Gastrocnemius medialis (tissue), 4 donors: Measurements from ENCODE around the gene MAPK14. TPM values are rescaled to one million over a fixed set of nuclear protein-coding genes. Genes with fewer than 3 reads are reported as not detected.

ENCODE experiments used
- ATAC-seq, 2 donors: fragments of 150-250 bp; one replicate each; pipeline ENCODE4 v1.9.1; 2016
- DNase-seq, 2 donors: peaks; one replicate each; pipeline ENCODE4 v3.0.0-alpha.2; 2019
- H3K27ac ChIP-seq, 4 donors: fragments of 200-600 bp; sonication (generic); 1 replicate in 1 of 4; 2 replicates in 3 of 4; pipeline ENCODE4 v1.5.1; 2016 to 2018; ENCODE audit warnings: mild to moderate bottlenecking in 2 of 4, moderate library complexity in 1 of 4
- H3K27me3 ChIP-seq, 3 donors: fragments of 200-600 bp; sonication (generic) in 2 of 3; 1 replicate in 1 of 3; 2 replicates in 2 of 3; pipeline versions ENCODE4 v1.5.1 to v1.6.0; 2016 to 2019; ENCODE audit warnings: mild to moderate bottlenecking in 1 of 3, moderate library complexity in 1 of 3
- H3K36me3 ChIP-seq, 2 donors: fragments of 200-600 bp; sonication (generic) in 1 of 2; one replicate each; pipeline ENCODE4 v1.5.1; 2017 to 2018
- H3K4me1 ChIP-seq, 2 donors: fragments of 200-600 bp; sonication (generic) in 1 of 2; one replicate each; pipeline ENCODE4 v1.5.1; 2016 to 2017; ENCODE audit warnings: mild to moderate bottlenecking in 2 of 2
- H3K4me3 ChIP-seq, 4 donors: fragments of 200-600 bp; sonication (generic) in 3 of 4; 1 replicate in 1 of 4; 2 replicates in 3 of 4; pipeline ENCODE4 v1.5.1; 2016 to 2019; ENCODE audit warnings: mild to moderate bottlenecking in 2 of 4
- H3K9me3 ChIP-seq, 3 donors: fragments of 200-600 bp; sonication (generic) in 2 of 3; 1 replicate in 1 of 3; 2 replicates in 2 of 3; pipeline ENCODE4 v1.5.1; 2016 to 2019
- CTCF ChIP-seq, 5 experiments: fragments of 450-650 bp in 3 of 5; fragments of 200-600 bp in 2 of 5; sonication (generic) in 2 of 5; IDR thresholded peaks in 4 of 5; conservative IDR thresholded peaks in 1 of 5; 1 replicate in 4 of 5; 2 replicates in 1 of 5; pipeline ENCODE4 v1.5.1; 2016 to 2019; ENCODE audit warnings: antibody characterized with exemption in 5 of 5, mild to moderate bottlenecking in 3 of 5, moderate library complexity in 3 of 5
- POLR2A ChIP-seq, 2 donors: fragments of 450-650 bp; IDR thresholded peaks; one replicate each; pipeline ENCODE4 v1.6.1; 2017; ENCODE audit warnings: antibody characterized with exemption in 2 of 2, mild to moderate bottlenecking in 2 of 2, moderate library complexity in 2 of 2
- in situ Hi-C, 4 donors: fragments of 200-750 bp; cut with MboI; loops; one replicate each; pipeline versions ENCODE4 v1.15.0 to v1.8.0; 2017; ENCODE audit warnings: low sequenced_read_pairs in 4 of 4
- intact Hi-C: fragments of 100-400 bp; cut with DNase I; formaldehyde crosslinking; loops from one replicate; pipeline ENCODE4 v1.15.1; 2023; ENCODE audit warnings: low total_unique reads
- total RNA-seq, 4 donors: library from RNA; depleted of rRNA; stranded (reverse); fragments of >200 nt; gene quantifications; one replicate each; pipeline versions ENCODE4 v1.1.0 to v1.2.3, GENCODE V29; 2016

Gene MAPK14
- total RNA-seq, 4 donors from 2014 or later, result 37.6 to 42.4 (median 40.2) TPM

DNA sequence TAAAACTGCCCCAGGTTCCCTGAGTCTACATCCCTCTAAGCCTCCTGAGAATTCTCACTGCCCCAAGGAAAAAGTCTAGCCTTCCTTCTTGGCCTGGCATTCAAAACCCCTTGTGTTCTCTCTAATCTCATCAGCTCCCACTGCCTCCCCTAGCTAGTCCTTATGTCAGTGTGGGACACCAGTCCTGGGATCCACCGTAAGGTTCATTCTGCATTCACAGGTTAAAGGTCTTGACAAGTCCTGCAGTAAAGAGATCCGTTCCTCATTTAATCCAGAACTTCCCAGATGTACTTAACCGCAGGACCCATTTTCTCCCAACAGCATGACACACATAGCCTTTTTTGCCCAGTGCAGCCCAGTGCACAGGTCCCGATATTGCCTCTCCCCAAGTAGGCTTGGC lies 114.4 kb downstream of the MAPK14 start:
- Histone ChIP-seq H3K27ac (no peak overlapping the region), H3K27me3 (no peaks in the 10 kb centered on the region), H3K4me3 (no peak overlapping the region), H3K9me3 (no peaks in the 10 kb centered on the region), H3K4me1 (peaks cover 10 to 11% of the 10 kb centered on the region in 2 donors), H3K36me3 (no peaks in the 10 kb centered on the region)
- in situ Hi-C loops (no loop called here), intact Hi-C loops (no loop called here)
- TF ChIP-seq CTCF (IDR thresholded peaks at IDR 0.05 in 4 of 5, conservative IDR thresholded peaks at IDR 0.05 in 1 of 5), result no peak
- no peak for TF ChIP-seq POLR2A (IDR thresholded peaks at IDR 0.05)
- DNase-seq (no peak), ATAC-seq (no peak)

DNA sequence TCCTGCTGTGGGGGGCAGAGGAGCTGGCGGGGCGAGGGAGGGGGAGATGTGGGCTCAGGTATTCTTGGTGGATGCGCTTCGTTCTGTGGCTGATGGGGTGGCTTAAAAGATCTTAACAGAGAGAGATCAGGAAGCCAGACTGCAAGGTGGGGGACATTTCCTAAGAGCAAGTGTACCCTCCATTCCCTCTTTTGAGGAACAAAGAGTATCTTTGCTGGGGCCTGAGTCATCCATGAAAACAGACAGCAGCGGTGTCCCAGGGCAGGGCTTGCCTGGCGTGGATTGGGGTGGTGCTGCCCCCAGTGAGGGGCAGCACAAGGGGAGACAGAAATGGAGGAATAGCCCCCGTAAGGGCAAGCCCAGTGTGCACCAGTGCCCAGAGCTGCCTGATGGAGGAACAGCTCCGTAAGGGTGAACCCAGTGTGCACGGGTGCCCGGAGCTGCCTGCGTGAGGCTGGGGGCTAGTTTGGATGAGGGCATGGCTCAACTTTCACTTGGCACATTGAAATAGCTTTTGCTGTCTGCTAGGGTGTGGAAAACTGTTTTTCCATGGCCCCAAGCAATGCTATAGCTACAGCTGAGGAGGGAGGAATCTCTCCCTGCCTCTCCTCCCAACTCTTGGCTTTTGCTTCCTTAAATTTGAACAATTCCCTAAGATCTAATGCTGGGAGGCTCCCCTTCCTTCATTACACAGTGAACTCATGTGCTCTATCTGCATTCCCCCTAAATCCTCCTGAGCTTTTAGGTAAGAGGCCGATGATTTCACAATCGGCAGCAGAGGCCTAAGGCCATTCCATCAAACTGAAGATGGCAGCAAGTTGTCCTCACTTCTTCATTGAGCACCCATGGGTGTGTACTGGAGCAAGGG lies 115.6 kb downstream of the MAPK14 start:
- Histone ChIP-seq H3K27me3 (no peaks in the 10 kb centered on the region), H3K4me3 (no peak overlapping the region), H3K36me3 (no peaks in the 10 kb centered on the region), H3K9me3 (no peaks in the 10 kb centered on the region), H3K27ac (no peak overlapping the region), H3K4me1 (peaks cover 10 to 11% of the 10 kb centered on the region in 2 donors)
- ATAC-seq (no peak), DNase-seq (no peak)
- in situ Hi-C loops, result no loop called here
- TF ChIP-seq CTCF (IDR thresholded peaks at IDR 0.05 in 4 of 5, conservative IDR thresholded peaks at IDR 0.05 in 1 of 5) (no peak), POLR2A (IDR thresholded peaks at IDR 0.05) (no peak)
- intact Hi-C loops, result no loop called here

DNA sequence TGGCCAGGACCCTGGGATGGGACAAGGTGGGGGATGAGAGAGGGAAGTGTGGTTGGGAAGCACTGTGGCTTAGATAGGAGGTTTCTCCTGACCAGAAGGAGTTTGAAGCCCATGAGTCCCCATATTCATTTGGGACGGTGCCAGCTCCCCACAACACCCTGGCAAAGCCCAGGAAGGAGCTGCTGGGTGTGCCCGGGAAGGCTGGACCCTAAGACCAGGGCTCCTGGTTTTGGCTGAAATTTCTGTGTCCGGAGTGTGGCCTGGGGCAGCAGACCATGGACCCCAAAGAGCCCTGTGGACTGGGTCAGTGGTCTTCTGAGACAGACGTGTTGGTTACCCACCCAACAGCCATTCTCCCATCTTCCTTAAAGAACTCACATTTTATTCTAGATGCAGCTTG lies 117.9 kb downstream of the MAPK14 start:
- no peak overlapping the region for H3K4me3 ChIP-seq
- in situ Hi-C loops (no loop called here), intact Hi-C loops (no loop called here)
- DNase-seq, result no peak
- H3K36me3 ChIP-seq, result no peaks in the 10 kb centered on the region
- H3K27ac ChIP-seq, result no peak overlapping the region
- ATAC-seq, result no peak
- H3K27me3 ChIP-seq, result no peaks in the 10 kb centered on the region
- H3K9me3 ChIP-seq, result no peaks in the 10 kb centered on the region
- H3K4me1 ChIP-seq, result peaks cover 6 to 12% of the 10 kb centered on the region in 2 donors
- no peak for TF ChIP-seq POLR2A (IDR thresholded peaks at IDR 0.05)
- no peak for TF ChIP-seq CTCF (IDR thresholded peaks at IDR 0.05 in 4 of 5, conservative IDR thresholded peaks at IDR 0.05 in 1 of 5)

GRCh38 chr6:36147294-36147693 lies 119.7 kb downstream of the MAPK14 start:
- DNase-seq, result no peak
- H3K27me3 ChIP-seq, result no peaks in the 10 kb centered on the region
- no peak overlapping the region for H3K27ac ChIP-seq
- H3K4me3 ChIP-seq, result no peak overlapping the region
- TF ChIP-seq CTCF (IDR thresholded peaks at IDR 0.05 in 4 of 5, conservative IDR thresholded peaks at IDR 0.05 in 1 of 5) (no peak), POLR2A (IDR thresholded peaks at IDR 0.05) (no peak)
- H3K9me3 ChIP-seq, result no peaks in the 10 kb centered on the region
- in situ Hi-C loops, result no loop called here
- peaks cover 6 to 12% of the 10 kb centered on the region in 2 donors for H3K4me1 ChIP-seq
- no peaks in the 10 kb centered on the region for H3K36me3 ChIP-seq
- ATAC-seq, result no peak
- intact Hi-C loops, result no loop called here
